Tracheal epithelial cell (primary cell): ENCODE data around the gene HOXC6. TPM values are rescaled to one million over a fixed set of nuclear protein-coding genes. Genes with fewer than 3 reads are reported as not detected.

Experiments
- total RNA-seq: library from RNA; depleted of rRNA; stranded (reverse); fragments of >200 nt; gene quantifications from 2 replicates; pipeline ENCODE4 v1.2.1, GENCODE V29; 2014

The HOXC6 gene
- total RNA-seq = 0.48 TPM in 1 of 2 replicates, not detected in the other

DNA sequence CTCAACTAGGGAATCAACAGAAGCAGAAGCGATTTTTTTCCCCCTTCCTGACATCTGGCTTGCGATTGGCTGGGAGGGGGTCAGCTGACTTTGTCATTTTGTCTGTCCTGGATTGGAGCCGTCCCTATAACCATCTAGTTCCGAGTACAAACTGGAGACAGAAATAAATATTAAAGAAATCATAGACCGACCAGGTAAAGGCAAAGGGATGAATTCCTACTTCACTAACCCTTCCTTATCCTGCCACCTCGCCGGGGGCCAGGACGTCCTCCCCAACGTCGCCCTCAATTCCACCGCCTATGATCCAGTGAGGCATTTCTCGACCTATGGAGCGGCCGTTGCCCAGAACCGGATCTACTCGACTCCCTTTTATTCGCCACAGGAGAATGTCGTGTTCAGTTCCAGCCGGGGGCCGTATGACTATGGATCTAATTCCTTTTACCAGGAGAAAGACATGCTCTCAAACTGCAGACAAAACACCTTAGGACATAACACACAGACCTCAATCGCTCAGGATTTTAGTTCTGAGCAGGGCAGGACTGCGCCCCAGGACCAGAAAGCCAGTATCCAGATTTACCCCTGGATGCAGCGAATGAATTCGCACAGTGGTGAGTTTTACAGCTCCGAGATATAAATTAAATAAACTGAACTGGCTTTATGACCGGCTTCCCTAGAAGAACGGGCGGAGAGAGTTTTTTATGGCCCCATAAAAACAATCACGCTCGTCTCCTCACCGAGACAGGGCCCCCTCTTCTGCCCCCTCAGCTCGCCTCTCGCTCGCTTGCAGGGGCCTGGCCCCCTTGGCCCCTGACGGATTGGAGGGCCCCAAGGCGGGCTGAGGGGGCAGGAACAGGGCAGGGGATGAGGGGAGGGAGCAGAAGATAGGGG, at the start of gene HOXC6:
Gene HOXC6 (plus strand): TSS at position 127 of the 888 bp plus-strand sequence. CDS start 82 bp downstream, at position 209.

GRCh38 chr12:53984901-53985691, 43.1 kb upstream of the HOXC6 start, which contains the start of gene HOXC10:
TSS of gene HOXC10 (plus strand) at chr12:53985146. CDS start at chr12:53985260, 114 bp downstream.

GRCh38 chr12:54000116-54001114, 27.8 kb upstream of the HOXC6 start, which contains the start of gene HOXC9:
TSS of gene HOXC9 (plus strand) at chr12:54000161. CDS start at chr12:54000189, 28 bp downstream.

DNA sequence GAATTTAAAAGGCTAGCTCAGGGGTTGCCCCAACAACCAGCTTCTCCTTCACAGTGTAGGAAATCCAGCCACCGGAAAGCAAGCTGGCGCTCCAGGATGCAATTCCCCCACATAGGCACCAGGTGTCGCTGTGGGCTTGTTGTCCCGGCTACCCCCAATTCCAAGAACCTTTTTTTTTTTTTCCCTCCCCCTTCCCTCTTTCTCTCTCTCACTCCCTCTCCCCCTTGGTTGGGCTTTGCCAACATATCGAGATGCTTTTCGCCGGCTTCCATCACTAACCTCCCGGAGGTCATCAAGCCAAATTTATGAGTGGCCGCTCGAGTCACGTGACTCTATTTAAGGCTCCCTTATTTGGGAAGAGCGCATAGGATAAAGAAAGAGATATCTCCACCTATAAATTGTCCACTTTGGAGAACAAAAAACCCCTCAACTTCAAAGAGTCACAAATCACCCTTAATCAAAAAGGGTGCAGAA, 4.4 kb downstream of the HOXC6 start, which contains the start of gene HOXC5:
Gene HOXC5 (plus strand): TSS at position 424 of the 474 bp plus-strand sequence. CDS start 73 bp downstream, outside the sequence.

GRCh38 chr12:54053751-54054741, 25.8 kb downstream of the HOXC6 start, which contains the start of gene HOXC4:
TSS of gene HOXC4 (plus strand) at chr12:54053835. CDS start at chr12:54053923, 88 bp downstream.

Other genes starting within 250 kb of the HOXC6 start
- not detected in 2 replicates for gene HOXC13, start 89.6 kb upstream of the HOXC6 start, total RNA-seq
- gene HOXC12, start 73.5 kb upstream of the HOXC6 start, total RNA-seq = not detected in 2 replicates
- gene HOXC11, start 55.3 kb upstream of the HOXC6 start, total RNA-seq = 0.24 TPM in 1 of 2 replicates, not detected in the other
- gene HOTAIR, start 53.5 kb upstream of the HOXC6 start, total RNA-seq = under 0.01 TPM in 2 replicates
- gene HOXC10, start 43.3 kb upstream of the HOXC6 start, total RNA-seq = 2.2 TPM in 1 of 2 replicates, not detected in the other
- 0.72 TPM in 1 of 2 replicates, not detected in the other for gene HOXC9, start 28.3 kb upstream of the HOXC6 start, total RNA-seq
- not detected in 2 replicates for gene HOXC8, start 19.5 kb upstream of the HOXC6 start, total RNA-seq
- gene HOXC5, start 4.6 kb downstream of the HOXC6 start, total RNA-seq = not detected in 2 replicates
- gene HOXC4, start 25.4 kb downstream of the HOXC6 start, total RNA-seq = under 0.01 TPM in 1 of 2 replicates, not detected in the other
- gene SMUG1, start 160.5 kb downstream of the HOXC6 start, total RNA-seq = 29.0 and 37.1 TPM in 2 replicates